BJ (cell line): ENCODE results near the gene ZBTB7A. TPM values are rescaled to one million over a fixed set of nuclear protein-coding genes. Genes with fewer than 3 reads are reported as not detected.
"Not testable (repeated sequence)": the region's sequence is repeated elsewhere in the genome, so short reads cannot be mapped to it uniquely, and the experiment has no call there.

ENCODE experiments used
- CTCF ChIA-PET: fragments of 350-600 bp; formaldehyde crosslinking; extraction: SDS; loops from one replicate; lab custom pipeline; 2021; ENCODE audit warnings: antibody characterized with exemption, inconsistent platforms; lab: Yijun Ruan, JAX
- POLR2A ChIA-PET: fragments of 300-600 bp; sonication (Branson Sonifier 250); formaldehyde crosslinking; extraction: SDS; loops from one replicate; lab custom pipeline; 2021; ENCODE audit warnings: antibody characterized with exemption; lab: Charles Lee
- DNase-seq: peaks from one replicate; pipeline ENCODE4 v3.0.0-alpha.2; 2011; ENCODE audit warnings: low read depth
- H3K27me3 ChIP-seq: 2 replicates; pipeline ENCODE4 v1.6.0; 2011; ENCODE audit warnings: low read length; ENCODE audit not compliant: control insufficient read depth, insufficient read depth
- H3K36me3 ChIP-seq: 2 replicates; pipeline ENCODE4 v1.5.1; 2011; ENCODE audit warnings: low read length; ENCODE audit not compliant: control insufficient read depth, insufficient read depth
- H3K4me3 ChIP-seq: 2 replicates; pipeline ENCODE4 v1.5.1; 2011; ENCODE audit warnings: low read depth, mild to moderate bottlenecking, control low read depth, low read length
- polyA plus RNA-seq: library from polyadenylated mRNA; depleted of rRNA; stranded (reverse); fragments of >200 nt; gene quantifications from 2 replicates; pipeline ENCODE4 v1.2.3, GENCODE V29; 2011
- TF ChIP-seq, protein P1 (sequence below): IDR thresholded peaks from 2 replicates; pipeline ENCODE4 v1.5.1; 2011; ENCODE audit warnings: low read depth, mild to moderate bottlenecking, control low read depth, inconsistent platforms, low read length, moderate library complexity; ENCODE audit not compliant: insufficient read depth

Gene ZBTB7A
- polyA plus RNA-seq, 1 experiment = 7.5 TPM

DNA sequence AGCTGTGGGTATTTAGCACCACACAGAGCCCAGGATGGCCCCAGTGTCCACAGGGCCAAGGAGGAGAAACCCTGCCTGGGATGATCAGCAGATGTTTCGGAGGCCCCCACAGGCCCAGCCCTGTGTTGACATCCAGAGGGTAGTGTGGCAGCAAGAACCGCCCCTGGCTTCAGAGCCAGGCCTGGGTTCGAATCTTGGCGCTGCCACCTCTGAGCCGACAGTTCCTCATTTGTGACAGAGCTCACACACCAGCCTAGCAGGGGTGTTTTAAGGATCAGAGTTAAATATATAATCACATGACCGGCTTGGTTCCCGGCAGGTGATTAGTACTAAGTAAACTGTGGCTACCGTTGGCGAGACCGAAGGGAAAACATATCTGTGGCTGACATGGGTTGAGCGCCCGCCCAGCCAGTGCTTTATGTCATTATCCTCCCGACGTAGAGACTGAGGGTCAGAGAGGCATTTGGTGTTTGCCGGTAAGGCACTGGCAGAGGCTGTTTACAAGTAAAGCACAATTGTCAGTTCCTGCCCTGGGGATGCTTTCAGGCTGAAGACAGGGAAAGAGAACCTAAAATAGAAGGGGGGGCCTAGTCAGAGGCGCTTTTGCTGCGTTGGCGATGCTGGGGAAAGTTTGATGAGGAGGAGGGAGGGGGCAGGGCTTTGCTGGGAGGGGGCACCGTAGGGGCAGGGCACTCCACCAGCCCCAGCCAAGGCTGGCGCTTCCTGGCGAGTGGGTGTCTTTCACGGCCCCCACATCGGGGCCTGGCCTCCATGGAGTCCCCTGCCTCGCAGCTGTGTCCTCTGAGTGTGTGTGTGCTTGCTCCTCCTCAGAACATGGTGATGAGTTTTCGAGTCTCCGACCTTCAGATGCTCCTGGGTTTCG is 54.4 kb downstream of the ZBTB7A start:
- Histone ChIP-seq H3K36me3 (peaks cover 16% of the 10 kb centered on the region), H3K4me3 (no peak overlapping the region), H3K27me3 (no peaks in the 10 kb centered on the region)
- TF ChIP-seq, protein P1, sequence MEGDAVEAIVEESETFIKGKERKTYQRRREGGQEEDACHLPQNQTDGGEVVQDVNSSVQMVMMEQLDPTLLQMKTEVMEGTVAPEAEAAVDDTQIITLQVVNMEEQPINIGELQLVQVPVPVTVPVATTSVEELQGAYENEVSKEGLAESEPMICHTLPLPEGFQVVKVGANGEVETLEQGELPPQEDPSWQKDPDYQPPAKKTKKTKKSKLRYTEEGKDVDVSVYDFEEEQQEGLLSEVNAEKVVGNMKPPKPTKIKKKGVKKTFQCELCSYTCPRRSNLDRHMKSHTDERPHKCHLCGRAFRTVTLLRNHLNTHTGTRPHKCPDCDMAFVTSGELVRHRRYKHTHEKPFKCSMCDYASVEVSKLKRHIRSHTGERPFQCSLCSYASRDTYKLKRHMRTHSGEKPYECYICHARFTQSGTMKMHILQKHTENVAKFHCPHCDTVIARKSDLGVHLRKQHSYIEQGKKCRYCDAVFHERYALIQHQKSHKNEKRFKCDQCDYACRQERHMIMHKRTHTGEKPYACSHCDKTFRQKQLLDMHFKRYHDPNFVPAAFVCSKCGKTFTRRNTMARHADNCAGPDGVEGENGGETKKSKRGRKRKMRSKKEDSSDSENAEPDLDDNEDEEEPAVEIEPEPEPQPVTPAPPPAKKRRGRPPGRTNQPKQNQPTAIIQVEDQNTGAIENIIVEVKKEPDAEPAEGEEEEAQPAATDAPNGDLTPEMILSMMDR = no peak
- POLR2A ChIA-PET = no interaction called here
- CTCF ChIA-PET = no interaction called here
- DNase-seq = no peak

DNA sequence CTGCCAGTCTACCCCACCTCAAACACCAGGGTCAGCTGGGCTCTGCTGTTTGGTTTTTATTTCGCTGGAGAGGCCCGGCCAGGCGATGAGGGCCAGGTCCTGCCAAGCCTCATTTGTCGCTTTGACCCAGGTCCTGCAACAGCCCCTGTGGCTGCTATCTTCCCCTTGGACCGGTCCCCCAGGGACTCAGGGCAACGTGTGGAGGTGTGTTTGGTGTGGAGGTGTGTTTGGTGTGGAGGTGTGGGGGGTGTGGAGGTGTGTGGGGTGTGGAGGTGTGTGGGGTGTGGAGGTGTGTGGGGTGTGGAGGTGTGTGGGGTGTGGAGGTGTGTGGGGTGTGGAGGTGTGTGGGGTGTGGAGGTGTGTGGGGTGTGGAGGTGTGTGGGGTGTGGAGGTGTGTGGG is 55.3 kb downstream of the ZBTB7A start:
- DNase-seq, H3K4me3 ChIP-seq, H3K27me3 ChIP-seq, CTCF ChIA-PET, POLR2A ChIA-PET: not testable (repeated sequence)
- H3K36me3 ChIP-seq = peaks cover 13% of the 10 kb centered on the region

DNA sequence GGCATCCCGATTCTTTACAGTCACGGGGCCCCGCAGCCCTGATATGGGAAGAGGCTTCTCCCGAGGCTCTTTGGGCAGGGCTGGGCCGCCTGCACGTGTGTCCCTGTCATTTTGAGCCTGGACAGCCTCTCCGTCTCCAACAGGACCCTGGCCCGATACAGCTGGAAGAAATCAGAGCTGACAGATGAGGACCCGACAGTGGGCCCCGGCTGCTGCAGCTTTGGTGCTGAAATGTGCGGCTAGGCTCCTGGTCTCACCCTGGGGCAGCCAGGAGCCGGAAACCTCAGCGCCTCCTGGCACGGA is 55.9 kb downstream of the ZBTB7A start:
- Histone ChIP-seq H3K4me3 (no peak overlapping the region), H3K36me3 (peaks cover 13% of the 10 kb centered on the region), H3K27me3 (no peaks in the 10 kb centered on the region)
- ChIA-PET POLR2A (no interaction called here), CTCF (no interaction called here)
- DNase-seq = no peak
- TF ChIP-seq, protein P1 = no peak

DNA sequence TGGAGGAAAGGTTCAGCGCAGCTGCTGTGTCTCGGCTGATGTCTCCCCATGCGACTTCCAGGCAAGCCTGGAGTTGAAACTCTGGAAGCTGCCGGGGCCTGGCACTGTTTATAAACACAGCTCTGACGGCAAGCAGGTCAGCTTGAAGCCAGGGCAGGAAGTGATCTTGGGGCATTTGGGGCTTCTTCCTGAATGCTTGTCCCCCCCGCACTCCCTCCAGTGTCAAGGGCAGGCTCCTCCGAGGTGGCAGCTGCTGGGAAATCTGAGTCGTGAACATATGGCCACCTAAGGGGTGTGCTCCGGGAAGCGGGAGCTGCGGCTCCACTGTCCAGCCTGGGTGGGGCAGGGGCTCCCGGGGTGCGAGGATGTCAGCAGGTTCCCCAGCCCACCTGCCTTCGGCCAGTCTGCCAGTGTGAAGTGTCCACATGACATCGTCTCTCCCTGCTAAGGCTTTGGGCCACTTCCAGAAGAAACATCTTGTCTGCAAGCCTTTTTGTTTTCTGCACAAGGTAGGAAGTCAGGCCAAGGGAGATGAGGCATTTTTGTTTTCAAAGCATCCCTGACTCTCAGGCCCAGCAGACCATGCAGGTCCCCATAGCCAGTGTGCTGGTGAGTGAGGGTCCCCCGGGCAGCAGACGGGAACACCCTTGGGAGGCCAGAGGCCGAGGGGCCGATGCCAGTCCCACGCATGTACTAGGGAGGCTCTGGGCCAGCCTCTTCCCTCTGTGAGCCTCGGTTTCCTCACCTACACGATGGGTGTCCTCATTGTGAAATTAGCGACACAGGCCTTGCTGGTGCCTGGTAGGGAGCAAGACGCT is 56.5 kb downstream of the ZBTB7A start:
- no peak overlapping the region for H3K4me3 ChIP-seq
- POLR2A ChIA-PET = no interaction called here

DNA sequence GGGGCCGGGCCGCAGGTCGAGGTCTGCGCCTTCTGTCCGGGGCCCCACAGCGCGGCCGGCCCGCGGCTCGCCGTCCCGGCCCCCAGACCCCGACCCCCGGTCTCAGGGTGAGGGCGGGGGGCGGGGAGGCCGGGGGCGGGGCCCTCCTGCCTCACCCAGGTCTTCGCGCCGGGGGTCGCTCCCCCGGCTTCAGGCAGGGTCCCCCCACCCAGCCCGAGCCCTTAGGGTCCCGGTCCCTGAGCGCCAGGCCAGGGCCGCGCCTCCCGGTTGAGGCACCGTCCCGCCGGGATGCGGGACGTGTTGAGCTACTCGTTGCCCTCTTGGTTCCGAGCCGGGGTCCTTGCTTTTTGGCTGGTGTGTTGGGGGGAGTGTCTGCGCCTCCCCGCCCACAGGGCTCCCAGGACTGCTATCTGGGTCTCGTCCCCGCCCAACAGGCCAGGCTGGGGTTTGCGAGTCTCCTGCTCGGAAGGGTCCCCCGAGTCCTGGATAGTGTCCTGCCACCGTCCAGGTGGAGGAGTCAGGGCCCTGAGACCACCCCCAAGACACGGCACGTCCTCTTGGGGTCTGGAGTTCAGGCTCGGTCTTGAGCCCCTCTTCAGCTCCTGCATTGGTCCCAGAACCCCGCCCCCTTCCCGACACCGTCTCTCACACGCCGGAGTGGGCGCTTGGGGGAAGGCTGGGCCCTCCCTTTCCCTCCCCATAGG is 58.7 kb downstream of the ZBTB7A start:
- no peak for DNase-seq
- peak overlapping the region; percentile 87 for H3K4me3 ChIP-seq
- TF ChIP-seq, protein P1 = no peak
- H3K36me3 ChIP-seq = peaks cover 3% of the 10 kb centered on the region; the same call in 1 of the 2 replicates
- ChIA-PET POLR2A (interaction anchor here (0.6 to 2.4 kb wide), 3 partner anchors 23 to 305 kb away, joined by 7 to 21 read pairs (median 7); partner anchors contain the start of gene EEF2), CTCF (interaction anchor here (4.1 kb wide), 1 partner anchor 19 kb away, joined by 27 read pairs; no protein-coding TSS in a partner anchor)
- no peaks in the 10 kb centered on the region for H3K27me3 ChIP-seq

More for the DNA sequence above, 56.5 kb downstream of the ZBTB7A start:
- Histone ChIP-seq H3K36me3 (peaks cover 12% of the 10 kb centered on the region), H3K27me3 (no peaks in the 10 kb centered on the region)
- no peak for DNase-seq
- CTCF ChIA-PET = no interaction called here
- TF ChIP-seq, protein P1 = no peak
